OCI-LY3 (cell line): ENCODE results near the gene LHX1.

Source experiments
- CTCF ChIP-seq: fragments of 200-600, 300-600 bp; sonication (generic); IDR thresholded peaks from 2 replicates; pipeline ENCODE4 v1.5.1; 2014; ENCODE audit warnings: antibody characterized with exemption, low read length, low read depth
- EZH2phosphoT487 ChIP-seq: fragments of 200-600 bp; shearing (Covaris generic); IDR thresholded peaks from 2 replicates; pipeline ENCODE4 v1.6.1; 2018; ENCODE audit warnings: antibody characterized with exemption, mixed run types, low read depth

GRCh38 chr17:36894177-36894576 is 43.1 kb upstream of the LHX1 start:
- TF ChIP-seq CTCF (no peak), EZH2phosphoT487 (no peak)
